ENCODE measurements around the gene CASR. TPM values are rescaled to one million over a fixed set of nuclear protein-coding genes. Genes with fewer than 3 reads are reported as not detected.

The CASR gene
- total RNA-seq, 2 experiments from 2014 or later: 0.14 to 0.19 TPM

- intact Hi-C loops (cut with micrococcal nuclease): no loop called here
- peaks cover 5% of the 10 kb centered on the region for H3K27me3 Mint-ChIP-seq
- H3K4me1 Mint-ChIP-seq (ENCODE audit: low read depth): peaks cover 24% of the 10 kb centered on the region
- no peak overlapping the region for H3K27ac Mint-ChIP-seq
- no peak overlapping the region for H3K4me3 Mint-ChIP-seq
- no peak for DNase-seq
- H3K9me3 Mint-ChIP-seq: no peaks in the 10 kb centered on the region
- H3K36me3 Mint-ChIP-seq: no peaks in the 10 kb centered on the region
- POLR2A ChIA-PET: no interaction called here
- CTCF ChIA-PET: no interaction called here
These were observed 85.0 kb downstream of the CASR start for GRCh38 chr3:122268257-122269024.

GRCh38 chr3:122269045-122269444 is 85.6 kb downstream of the CASR start:
- DNase-seq: no peak
- CTCF ChIA-PET: no interaction called here
- no peak overlapping the region for H3K27ac Mint-ChIP-seq
- POLR2A ChIA-PET: no interaction called here
- H3K27me3 Mint-ChIP-seq: peaks cover 4% of the 10 kb centered on the region
- no peak overlapping the region for H3K4me3 Mint-ChIP-seq
- no peaks in the 10 kb centered on the region for H3K36me3 Mint-ChIP-seq
- no peaks in the 10 kb centered on the region for H3K9me3 Mint-ChIP-seq
- H3K4me1 Mint-ChIP-seq (ENCODE audit: low read depth): peaks cover 28% of the 10 kb centered on the region
- intact Hi-C loops (cut with micrococcal nuclease): no loop called here

DNA sequence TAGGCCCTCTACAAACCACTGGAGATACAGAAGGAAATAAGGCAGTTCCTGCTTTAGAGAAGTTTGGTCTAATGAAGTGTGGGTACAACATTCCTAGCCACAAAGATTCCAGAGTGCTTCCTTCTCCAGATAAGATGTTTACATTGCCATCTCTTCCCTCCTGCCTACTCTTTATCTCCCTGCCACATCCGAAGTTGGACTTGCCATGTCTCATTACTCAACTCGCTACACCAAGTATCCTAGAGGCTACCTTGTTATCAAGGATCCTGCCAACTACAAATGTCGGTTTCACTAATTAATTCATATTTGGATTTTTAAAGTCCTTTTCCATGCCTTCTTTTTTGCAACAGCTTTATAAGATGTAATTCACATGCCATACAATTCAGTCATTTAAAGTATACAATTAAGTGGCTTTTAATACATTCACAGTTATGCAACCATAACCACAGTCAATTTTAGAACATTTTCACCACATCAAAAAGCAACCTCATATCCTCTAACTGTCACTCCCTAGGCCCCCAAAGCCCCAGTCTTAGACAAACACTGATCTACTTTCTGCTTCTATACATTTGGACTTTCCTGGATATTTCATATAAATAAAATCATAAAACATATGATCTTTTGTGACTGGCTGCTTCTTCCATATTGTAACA is 87.9 kb downstream of the CASR start:
- ChIA-PET POLR2A (no interaction called here), CTCF (no interaction called here)
- intact Hi-C loops (cut with micrococcal nuclease): no loop called here
- Mint-ChIP-seq H3K27me3 (no peaks in the 10 kb centered on the region), H3K4me3 (no peak overlapping the region), H3K4me1 (ENCODE audit: low read depth) (peaks cover 26% of the 10 kb centered on the region), H3K27ac (no peak overlapping the region), H3K9me3 (no peaks in the 10 kb centered on the region), H3K36me3 (no peaks in the 10 kb centered on the region)
- no peak for DNase-seq

DNA sequence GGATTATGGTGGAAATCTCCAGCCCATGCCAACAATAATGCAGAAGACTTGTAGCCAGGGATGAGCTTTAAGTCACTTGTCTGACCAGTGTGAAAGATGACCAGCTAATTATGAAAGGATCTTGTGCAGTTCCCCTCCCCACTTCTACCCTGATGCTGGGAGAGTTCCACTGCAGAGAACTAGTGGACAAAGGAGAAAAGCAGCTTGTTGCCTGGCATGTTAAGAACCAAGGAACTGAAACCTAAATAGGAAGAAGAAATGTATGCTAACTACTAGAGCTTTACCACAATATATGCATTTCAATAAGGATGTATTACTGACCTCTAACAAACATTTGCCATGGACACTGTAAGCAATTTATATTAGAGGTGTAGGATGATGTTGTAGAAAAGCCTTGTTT is 89.4 kb downstream of the CASR start:
- CTCF ChIA-PET: no interaction called here
- POLR2A ChIA-PET: interaction anchor here (0.6 kb wide), 1 partner anchor 248 kb away, joined by 3 read pairs; no protein-coding TSS in a partner anchor
- no peaks in the 10 kb centered on the region for H3K36me3 Mint-ChIP-seq
- peaks cover 26% of the 10 kb centered on the region for H3K4me1 Mint-ChIP-seq (ENCODE audit: low read depth)
- H3K9me3 Mint-ChIP-seq: no peaks in the 10 kb centered on the region
- no peak overlapping the region for H3K4me3 Mint-ChIP-seq
- H3K27ac Mint-ChIP-seq: no peak overlapping the region
- no peak for DNase-seq
- intact Hi-C loops (cut with micrococcal nuclease): no loop called here
- no peaks in the 10 kb centered on the region for H3K27me3 Mint-ChIP-seq

GRCh38 chr3:122273498-122273897 is 90.0 kb downstream of the CASR start:
- no peaks in the 10 kb centered on the region for H3K9me3 Mint-ChIP-seq
- no peak overlapping the region for H3K4me3 Mint-ChIP-seq
- POLR2A ChIA-PET: interaction anchor here (0.6 kb wide), 1 partner anchor 249 kb away, joined by 3 read pairs; no protein-coding TSS in a partner anchor
- intact Hi-C loops (cut with micrococcal nuclease): no loop called here
- H3K27me3 Mint-ChIP-seq: no peaks in the 10 kb centered on the region
- CTCF ChIA-PET: no interaction called here
- DNase-seq: no peak
- no peaks in the 10 kb centered on the region for H3K36me3 Mint-ChIP-seq
- H3K4me1 Mint-ChIP-seq (ENCODE audit: low read depth): peaks cover 26% of the 10 kb centered on the region
- H3K27ac Mint-ChIP-seq: no peak overlapping the region

DNA sequence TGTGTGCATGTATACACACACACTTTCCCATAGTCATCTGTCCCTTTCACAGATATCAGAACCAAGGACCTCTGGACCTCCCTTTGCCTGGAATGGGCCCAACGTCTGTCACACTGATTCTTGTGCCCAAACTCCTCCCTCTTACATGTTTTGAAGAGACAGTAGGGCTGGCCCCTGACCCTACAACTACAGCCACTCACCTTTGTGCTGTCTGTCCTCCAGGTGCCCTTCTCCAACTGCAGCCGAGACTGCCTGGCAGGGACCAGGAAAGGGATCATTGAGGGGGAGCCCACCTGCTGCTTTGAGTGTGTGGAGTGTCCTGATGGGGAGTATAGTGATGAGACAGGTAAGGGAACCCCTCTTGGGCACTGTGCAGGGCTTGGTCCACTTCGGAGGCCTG is 98.4 kb downstream of the CASR start:
- H3K27ac Mint-ChIP-seq: no peak overlapping the region
- no peak for DNase-seq
- ChIA-PET POLR2A (no interaction called here), CTCF (no interaction called here)
- H3K4me1 Mint-ChIP-seq (ENCODE audit: low read depth): no peaks in the 10 kb centered on the region
- no peaks in the 10 kb centered on the region for H3K36me3 Mint-ChIP-seq
- H3K4me3 Mint-ChIP-seq: no peak overlapping the region
- no peaks in the 10 kb centered on the region for H3K9me3 Mint-ChIP-seq
- intact Hi-C loops (cut with micrococcal nuclease): no loop called here
- H3K27me3 Mint-ChIP-seq: no peaks in the 10 kb centered on the region

GRCh38 chr3:122283796-122284445 is 100.5 kb downstream of the CASR start:
- Mint-ChIP-seq H3K27ac (no peak overlapping the region), H3K4me3 (no peak overlapping the region), H3K36me3 (no peaks in the 10 kb centered on the region), H3K4me1 (ENCODE audit: low read depth) (no peaks in the 10 kb centered on the region), H3K27me3 (no peaks in the 10 kb centered on the region), H3K9me3 (no peaks in the 10 kb centered on the region)
- CTCF ChIA-PET: no interaction called here
- POLR2A ChIA-PET: no interaction called here
- DNase-seq: no peak
- intact Hi-C loops (cut with micrococcal nuclease): no loop called here

DNA sequence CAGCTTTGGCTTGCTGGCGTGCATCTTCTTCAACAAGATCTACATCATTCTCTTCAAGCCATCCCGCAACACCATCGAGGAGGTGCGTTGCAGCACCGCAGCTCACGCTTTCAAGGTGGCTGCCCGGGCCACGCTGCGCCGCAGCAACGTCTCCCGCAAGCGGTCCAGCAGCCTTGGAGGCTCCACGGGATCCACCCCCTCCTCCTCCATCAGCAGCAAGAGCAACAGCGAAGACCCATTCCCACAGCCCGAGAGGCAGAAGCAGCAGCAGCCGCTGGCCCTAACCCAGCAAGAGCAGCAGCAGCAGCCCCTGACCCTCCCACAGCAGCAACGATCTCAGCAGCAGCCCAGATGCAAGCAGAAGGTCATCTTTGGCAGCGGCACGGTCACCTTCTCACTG is 101.0 kb downstream of the CASR start:
- Mint-ChIP-seq H3K27ac (no peak overlapping the region), H3K4me3 (no peak overlapping the region), H3K27me3 (no peaks in the 10 kb centered on the region), H3K36me3 (no peaks in the 10 kb centered on the region), H3K9me3 (no peaks in the 10 kb centered on the region), H3K4me1 (ENCODE audit: low read depth) (no peaks in the 10 kb centered on the region)
- DNase-seq: no peak
- intact Hi-C loops (cut with micrococcal nuclease): no loop called here
- ChIA-PET POLR2A (no interaction called here), CTCF (no interaction called here)

DNA sequence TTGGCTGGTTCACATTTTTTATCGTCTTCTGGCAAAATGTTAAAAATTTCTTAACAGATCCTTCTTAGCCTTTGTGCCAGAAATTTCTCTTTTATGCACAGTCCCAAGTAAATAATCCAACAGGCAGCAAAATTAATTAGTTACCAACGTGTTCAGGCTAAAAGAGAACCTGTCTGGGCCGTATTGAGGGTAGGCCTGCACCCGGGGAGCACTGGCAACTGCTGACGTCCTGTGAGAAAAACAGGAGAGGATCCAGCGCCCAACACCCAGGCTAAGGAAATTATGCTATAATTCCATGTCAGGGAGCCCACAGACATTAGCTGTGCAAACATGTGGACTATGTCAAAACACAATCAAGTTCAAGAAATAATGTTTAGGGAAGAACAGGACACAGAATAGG is 110.9 kb downstream of the CASR start:
- peaks cover 17% of the 10 kb centered on the region for H3K4me1 Mint-ChIP-seq (ENCODE audit: low read depth)
- H3K27ac Mint-ChIP-seq: no peak overlapping the region
- ChIA-PET CTCF (no interaction called here), POLR2A (no interaction called here)
- H3K36me3 Mint-ChIP-seq: no peaks in the 10 kb centered on the region
- H3K9me3 Mint-ChIP-seq: no peaks in the 10 kb centered on the region
- no peak for DNase-seq
- intact Hi-C loops (cut with micrococcal nuclease): no loop called here
- no peaks in the 10 kb centered on the region for H3K27me3 Mint-ChIP-seq
- no peak overlapping the region for H3K4me3 Mint-ChIP-seq

GRCh38 chr3:122295266-122296062 is 112.0 kb downstream of the CASR start:
- no peaks in the 10 kb centered on the region for H3K27me3 Mint-ChIP-seq
- H3K4me1 Mint-ChIP-seq (ENCODE audit: low read depth): peaks cover 18% of the 10 kb centered on the region
- ChIA-PET CTCF (interaction anchor here (1.6 kb wide), 1 partner anchor 194 kb away, joined by 5 read pairs; no protein-coding TSS in a partner anchor), POLR2A (no interaction called here)
- intact Hi-C loops (cut with micrococcal nuclease): loop anchor here (5.0 kb wide), 1 partner anchor 382 kb away; no protein-coding TSS in a partner anchor
- no peaks in the 10 kb centered on the region for H3K36me3 Mint-ChIP-seq
- H3K4me3 Mint-ChIP-seq: no peak overlapping the region
- no peak for DNase-seq
- no peak overlapping the region for H3K27ac Mint-ChIP-seq
- peaks cover 5% of the 10 kb centered on the region for H3K9me3 Mint-ChIP-seq

GRCh38 chr3:122298239-122298638 is 114.8 kb downstream of the CASR start:
- intact Hi-C loops (cut with micrococcal nuclease): loop anchor here (2.0 to 5.0 kb wide), 3 partner anchors 39 to 379 kb away; no protein-coding TSS in a partner anchor
- DNase-seq: peak; percentile 50
- Mint-ChIP-seq H3K36me3 (no peaks in the 10 kb centered on the region), H3K27me3 (no peaks in the 10 kb centered on the region), H3K4me1 (ENCODE audit: low read depth) (peaks cover 18% of the 10 kb centered on the region), H3K27ac (peak overlapping the region; percentile 15), H3K9me3 (peaks cover 6% of the 10 kb centered on the region), H3K4me3 (no peak overlapping the region)
- CTCF ChIA-PET: no interaction called here
- POLR2A ChIA-PET: no interaction called here

- DNase-seq: no peak
- no peak overlapping the region for H3K27ac Mint-ChIP-seq
- H3K27me3 Mint-ChIP-seq: no peaks in the 10 kb centered on the region
- H3K9me3 Mint-ChIP-seq: peaks cover 6% of the 10 kb centered on the region
- no peak overlapping the region for H3K4me3 Mint-ChIP-seq
- peaks cover 18% of the 10 kb centered on the region for H3K4me1 Mint-ChIP-seq (ENCODE audit: low read depth)
- ChIA-PET POLR2A (interaction anchor here (0.6 to 1.6 kb wide), 3 partner anchors 150 to 198 kb away, joined by 3 to 6 read pairs (median 3); no protein-coding TSS in a partner anchor), CTCF (interaction anchor here (0.6 to 2.0 kb wide), 12 partner anchors 13 to 753 kb away, joined by 3 to 12 read pairs (median 4); partner anchors contain the start of gene POLQ)
- no peaks in the 10 kb centered on the region for H3K36me3 Mint-ChIP-seq
- intact Hi-C loops (cut with micrococcal nuclease): loop anchor here (2.0 to 5.0 kb wide), 3 partner anchors 40 to 378 kb away; no protein-coding TSS in a partner anchor
These were observed 115.7 kb downstream of the CASR start for GRCh38 chr3:122299215-122299614.

All from activated CD4-positive, alpha-beta memory T cell treated with anti-CD3 and anti-CD28 coated beads for 36 hours (primary cell).